ENCODE results near the gene TFF1.

- no peak for TF ChIP-seq CTCF (IDR thresholded peaks at IDR 0.05; ENCODE audit: low read depth, low read length)
- TF ChIP-seq EZH2phosphoT487 (IDR thresholded peaks at IDR 0.05; ENCODE audit: low read depth), result no peak
Observed at GRCh38 chr21:42351626-42352440, 14.5 kb downstream of the TFF1 start.

Measured in OCI-LY3 (cell line).